Bronchial epithelial cell (primary cell): ENCODE measurements around the gene GPRC5A. TPM values are rescaled to one million over a fixed set of nuclear protein-coding genes. Genes with fewer than 3 reads are reported as not detected.

ENCODE experiments used
- DNase-seq: peaks from one replicate; pipeline ENCODE4 v3.0.0-alpha.2; 2010; ENCODE audit warnings: low read depth
- FAIRE-seq: peaks from 2 replicates; lab custom pipeline; 2011; peaks lifted over from hg19 to GRCh38; lab: Jason Lieb, UNC
- H3K27me3 ChIP-seq: 2 replicates; pipeline ENCODE4 v1.5.1; 2011; ENCODE audit warnings: low read length; ENCODE audit not compliant: control insufficient read depth, insufficient read depth
- H3K36me3 ChIP-seq: 2 replicates; pipeline ENCODE4 v1.5.1; 2011; ENCODE audit warnings: low read length; ENCODE audit not compliant: control insufficient read depth, insufficient read depth
- H3K4me3 ChIP-seq: 2 replicates; pipeline ENCODE4 v1.5.1; 2011; ENCODE audit warnings: mild to moderate bottlenecking, low read depth, low read length, control low read depth
- CTCF ChIP-seq: IDR thresholded peaks from 2 replicates; pipeline ENCODE4 v1.5.1; 2011; ENCODE audit warnings: mild to moderate bottlenecking, moderate library complexity, low read length, control low read depth, inconsistent platforms; ENCODE audit not compliant: insufficient read depth, severe bottlenecking
- total RNA-seq: library from RNA; depleted of rRNA; stranded (reverse); fragments of >200 nt; gene quantifications from 2 replicates; pipeline ENCODE4 v1.2.1, GENCODE V29; 2014

GPRC5A gene
- total RNA-seq, 1 donor from 2014 or later = 16.1 TPM

- no peak for DNase-seq
- Histone ChIP-seq H3K36me3 (peaks cover 1% of the 10 kb centered on the region), H3K27me3 (no peaks in the 10 kb centered on the region), H3K4me3 (no peak overlapping the region)
- TF ChIP-seq CTCF = no peak
- no peak for FAIRE-seq
These were observed 69.4 kb downstream of the GPRC5A start for GRCh38 chr12:12960639-12961209.

- Histone ChIP-seq H3K36me3 (peaks cover 5% of the 10 kb centered on the region), H3K27me3 (no peaks in the 10 kb centered on the region), H3K4me3 (no peak overlapping the region)
- DNase-seq (no peak), FAIRE-seq (no peak)
- TF ChIP-seq CTCF = no peak
These were observed 72.9 kb downstream of the GPRC5A start for GRCh38 chr12:12964255-12964654.

DNA sequence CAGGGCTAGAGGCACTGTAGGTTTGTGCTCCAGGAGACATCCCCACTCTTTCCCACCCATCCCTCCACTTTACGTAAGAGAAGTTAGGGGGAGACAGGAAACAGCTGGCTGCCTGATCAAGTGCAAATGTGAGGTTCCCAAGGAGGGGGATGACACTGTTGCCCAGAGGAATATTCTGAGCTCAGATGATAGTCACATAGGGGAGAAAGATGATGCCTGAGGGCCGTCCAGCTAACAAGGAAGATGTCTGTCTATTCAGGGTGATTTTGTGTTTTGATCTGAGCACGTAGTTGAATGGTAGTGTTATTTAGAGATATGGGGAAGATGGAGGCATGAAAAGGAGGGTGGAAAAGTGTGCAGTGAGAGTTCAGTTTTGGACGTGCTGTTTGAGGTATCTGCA is 74.5 kb downstream of the GPRC5A start:
- H3K4me3 ChIP-seq = no peak overlapping the region
- FAIRE-seq (no peak), DNase-seq (no peak)
- no peak for TF ChIP-seq CTCF
- no peaks in the 10 kb centered on the region for H3K27me3 ChIP-seq
- H3K36me3 ChIP-seq = peaks cover 5% of the 10 kb centered on the region

Other genes starting within 250 kb of the GPRC5A start
- gene GPR19, start 195.4 kb upstream of the GPRC5A start, total RNA-seq = 0.13 TPM in 1 of 2 replicates, not detected in the other
- gene CDKN1B, start 174.2 kb upstream of the GPRC5A start, total RNA-seq = 34.0 and 38.7 TPM in 2 replicates
- 1.4 and 2.6 TPM in 2 replicates for gene APOLD1, start 105.9 kb upstream of the GPRC5A start, total RNA-seq
- 42.2 and 56.9 TPM in 2 replicates for gene DDX47, start 78.2 kb upstream of the GPRC5A start, total RNA-seq
- 0.77 TPM in 1 of 2 replicates, not detected in the other for gene GPRC5D, start 60.6 kb downstream of the GPRC5A start, total RNA-seq
- 4.2 and 6.1 TPM in 2 replicates for gene HEBP1, start 108.7 kb downstream of the GPRC5A start, total RNA-seq
- 2.4 and 3.7 TPM in 2 replicates for gene FAM234B, start 152.8 kb downstream of the GPRC5A start, total RNA-seq
- gene GSG1, start 212.1 kb downstream of the GPRC5A start, total RNA-seq = not detected in 2 replicates